KBM-7 (cell line): ENCODE data around the gene ABHD16A.
A peak's percentile ranks its signal among the peaks of the same experiment; 100 is the strongest.

Source experiments
- DNase-seq: peaks from one replicate; pipeline ENCODE4 v3.0.0-alpha.2; 2015
- in situ Hi-C: fragments of 300-500 bp; cut with MboI; formaldehyde crosslinking; loops from 2 replicates; pipeline ENCODE4 v1.14.3; 2020; ENCODE audit warnings: low sequenced_read_pairs, low pct_unique_long_range_greater_than_20kb, mixed read lengths

ABHD16A gene

GRCh38 chr6:31734247-31734820 is 31.2 kb upstream of the ABHD16A start:
- DNase-seq = no peak
- in situ Hi-C loops = no loop called here

- no peak for DNase-seq
- in situ Hi-C loops = no loop called here
These were observed 30.6 kb upstream of the ABHD16A start for GRCh38 chr6:31733734-31734133.

DNA sequence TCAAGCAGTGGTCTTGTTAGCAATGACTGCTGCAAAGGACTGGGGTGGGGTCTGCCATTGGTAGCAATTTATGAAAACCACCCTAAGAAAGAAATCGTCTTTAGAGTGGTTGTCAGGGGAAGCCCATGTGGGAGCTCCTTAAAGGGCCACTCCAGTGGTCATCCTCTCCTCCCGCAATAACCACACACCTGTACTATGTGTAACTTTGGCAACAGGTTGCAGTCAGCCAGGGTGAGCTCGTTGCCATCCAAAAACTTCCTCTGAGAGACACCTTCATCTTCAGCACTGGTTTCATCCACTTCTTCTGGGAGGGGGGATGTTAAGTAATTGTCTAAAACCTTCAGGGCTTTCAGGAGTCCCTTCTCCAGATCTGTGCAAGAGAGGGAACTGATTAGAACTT is 28.9 kb upstream of the ABHD16A start:
- in situ Hi-C loops = no loop called here
- DNase-seq = no peak

DNA sequence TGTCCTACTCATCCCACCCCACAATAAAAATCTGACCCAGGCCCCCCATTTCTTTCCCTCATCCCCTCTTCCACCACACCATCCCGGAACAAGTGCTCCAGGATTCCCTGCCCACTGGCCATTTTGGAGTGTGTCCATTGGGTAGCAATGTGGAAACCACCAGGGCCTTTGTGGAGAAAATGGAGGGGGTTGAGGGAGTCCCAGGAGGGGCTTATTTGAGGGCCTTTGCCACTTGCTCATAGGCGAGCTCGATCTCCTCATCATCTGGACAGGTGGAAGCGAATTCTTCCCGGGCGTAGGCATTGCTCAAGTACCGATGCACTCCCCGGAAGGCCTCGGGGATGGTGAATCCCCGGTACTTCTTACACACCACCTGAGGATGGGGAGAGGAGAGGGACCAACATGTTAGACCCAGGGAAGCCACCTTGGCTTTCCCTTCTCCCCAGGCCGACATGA is 27.5 kb upstream of the ABHD16A start:
- in situ Hi-C loops = no loop called here
- DNase-seq = no peak

DNA sequence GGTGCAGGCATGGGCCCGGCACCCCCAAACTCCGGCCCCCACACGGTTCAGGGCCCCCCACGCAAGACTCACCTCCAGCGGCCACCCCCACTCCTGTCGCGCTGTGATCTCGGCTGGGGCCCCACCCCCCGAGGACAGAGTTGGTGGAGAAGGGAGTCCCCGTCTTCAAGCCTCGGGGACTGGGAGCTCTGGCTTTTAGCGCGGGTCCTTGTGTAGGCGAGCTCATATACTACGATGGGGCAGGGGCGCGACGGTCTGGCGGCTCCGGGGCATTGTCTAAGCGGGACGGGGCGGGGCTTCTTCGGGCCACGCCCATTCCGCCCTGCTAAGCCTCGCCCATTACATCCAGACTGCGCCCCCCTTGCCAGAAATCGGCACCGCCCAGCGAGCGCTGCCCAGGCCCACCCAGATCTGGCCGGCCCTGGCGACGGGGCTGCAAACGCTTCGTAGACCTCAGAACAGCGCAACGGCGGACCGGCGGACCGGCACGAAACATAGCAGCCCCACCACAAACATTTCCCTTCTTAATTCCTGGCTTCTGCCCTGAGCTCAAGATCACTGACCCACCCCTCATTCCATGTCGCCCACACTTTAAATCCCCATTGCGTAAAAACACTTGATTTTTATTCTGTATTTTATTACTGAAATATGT is 27.0 kb upstream of the ABHD16A start:
- in situ Hi-C loops = no loop called here

DNA sequence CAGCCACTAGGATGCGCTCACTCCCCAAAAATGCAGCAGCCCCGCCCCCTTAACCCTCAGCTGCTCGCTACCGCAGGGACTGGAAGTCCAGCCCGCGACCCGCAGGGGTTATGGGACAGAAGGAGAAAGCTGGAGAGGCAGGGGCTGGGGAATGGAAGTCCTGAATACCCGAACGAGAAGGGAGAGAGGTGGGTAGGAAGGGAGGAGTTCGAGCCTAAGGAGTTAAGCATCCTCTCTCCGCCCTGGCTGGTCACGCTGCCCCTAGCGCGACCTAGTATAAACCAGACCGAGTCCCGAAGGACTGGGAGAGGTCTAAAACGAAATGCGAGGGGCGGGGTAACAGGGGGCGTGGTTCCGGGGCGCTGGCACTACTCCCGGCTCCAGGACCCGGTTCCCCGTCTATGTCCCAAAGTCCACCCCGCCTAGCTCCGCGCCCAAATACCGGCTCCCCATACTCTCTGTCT is 26.4 kb upstream of the ABHD16A start:
- in situ Hi-C loops = no loop called here

More for the DNA sequence above, 27.0 kb upstream of the ABHD16A start:
- peak; percentile 93 for DNase-seq

GRCh38 chr6:31728767-31729514 is 25.8 kb upstream of the ABHD16A start, which contains the start of gene DDAH2:
DDAH2 (minus strand) TSS chr6:31729299; CDS start chr6:31729161, 138 bp downstream.
- in situ Hi-C loops = no loop called here
- DNase-seq = no peak

More for the DNA sequence above, 26.4 kb upstream of the ABHD16A start:
- peak; percentile 92 for DNase-seq

GRCh38 chr6:31727717-31728671 is 24.9 kb upstream of the ABHD16A start:
- in situ Hi-C loops = no loop called here
- DNase-seq = peak; percentile 91

DNA sequence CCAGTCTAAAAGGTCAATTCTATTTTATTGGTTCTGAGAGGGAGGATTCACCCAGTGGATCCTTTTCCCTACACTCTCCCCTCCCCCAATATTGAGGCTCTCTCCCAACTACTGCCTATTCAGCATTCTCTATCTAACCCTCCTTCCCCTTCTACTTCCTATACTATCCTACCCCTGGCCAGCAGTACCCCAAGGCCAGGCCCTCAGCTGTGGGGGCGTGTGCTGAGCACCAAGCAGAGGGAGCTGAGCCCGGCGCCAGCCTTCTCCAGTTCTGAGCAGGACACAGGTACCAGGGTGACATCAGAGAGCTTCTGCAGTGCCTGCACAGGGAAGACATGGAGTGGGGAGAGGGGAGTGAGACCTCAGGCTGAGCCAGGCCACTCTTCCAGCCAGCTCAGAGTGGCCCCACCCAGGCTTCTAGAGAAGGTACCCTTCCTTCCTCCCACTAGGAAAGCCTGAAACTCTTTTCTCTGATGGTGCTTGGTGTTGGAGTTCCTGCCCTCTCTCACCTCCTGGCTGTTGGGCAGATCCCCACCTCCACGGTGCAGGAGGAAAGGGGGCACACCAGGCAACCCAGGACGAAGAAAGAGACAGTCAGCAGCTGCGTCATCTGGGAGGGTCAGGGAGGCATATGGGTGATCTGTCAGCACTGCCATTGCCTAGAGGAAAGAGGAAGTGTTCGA is 24.1 kb upstream of the ABHD16A start:
- in situ Hi-C loops = no loop called here
- peak; percentile 27 for DNase-seq

- peak; percentile 86 for DNase-seq
- in situ Hi-C loops = no loop called here
These were observed 22.6 kb upstream of the ABHD16A start for GRCh38 chr6:31725502-31726350.

- in situ Hi-C loops = no loop called here
- DNase-seq = no peak
These were observed 21.0 kb upstream of the ABHD16A start for GRCh38 chr6:31723980-31724691.

GRCh38 chr6:31723245-31723979 is 20.3 kb upstream of the ABHD16A start, which contains the start of gene MPIG6B:
MPIG6B (plus strand) TSS chr6:31723373; CDS start chr6:31723384, 11 bp downstream.
- in situ Hi-C loops = no loop called here

DNA sequence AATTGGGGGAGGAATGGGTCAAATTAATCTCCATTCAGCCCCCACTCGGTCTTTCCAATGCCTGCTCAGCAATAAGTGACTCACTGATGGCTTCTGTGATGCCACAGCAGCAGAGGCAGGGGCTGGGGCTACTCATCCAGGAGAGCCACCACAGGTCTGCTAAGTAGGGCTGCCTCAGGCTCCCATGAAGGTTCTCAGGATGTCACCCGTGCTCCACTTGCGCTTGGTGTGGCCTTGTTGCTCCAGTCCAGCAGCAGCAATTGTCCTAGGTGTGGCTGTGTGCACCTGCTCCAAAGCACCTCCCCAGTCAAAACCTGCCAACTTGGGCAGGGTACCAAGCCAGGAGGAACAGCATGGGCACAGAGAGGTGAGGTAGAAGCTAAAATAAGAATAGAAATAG is 19.0 kb upstream of the ABHD16A start:
- DNase-seq = no peak
- in situ Hi-C loops = no loop called here

More at GRCh38 chr6:31723245-31723979, 20.3 kb upstream of the ABHD16A start, which contains the start of gene MPIG6B:
- no peak for DNase-seq

- in situ Hi-C loops = no loop called here
- DNase-seq = no peak
These were observed 18.4 kb upstream of the ABHD16A start, which contains the start of gene LY6G6C for GRCh38 chr6:31721351-31722020. LY6G6C (minus strand) TSS chr6:31721746; CDS start chr6:31721679, 67 bp downstream.

GRCh38 chr6:31720196-31720770 is 17.2 kb upstream of the ABHD16A start:
- in situ Hi-C loops = no loop called here
- no peak for DNase-seq
